ENCODE data around the gene WDR55. TPM values are rescaled to one million over a fixed set of nuclear protein-coding genes. Genes with fewer than 3 reads are reported as not detected.
"Not testable (repeated sequence)": the region's sequence is repeated elsewhere in the genome, so short reads cannot be mapped to it uniquely, and the experiment has no call there.

The WDR55 gene, protein sequence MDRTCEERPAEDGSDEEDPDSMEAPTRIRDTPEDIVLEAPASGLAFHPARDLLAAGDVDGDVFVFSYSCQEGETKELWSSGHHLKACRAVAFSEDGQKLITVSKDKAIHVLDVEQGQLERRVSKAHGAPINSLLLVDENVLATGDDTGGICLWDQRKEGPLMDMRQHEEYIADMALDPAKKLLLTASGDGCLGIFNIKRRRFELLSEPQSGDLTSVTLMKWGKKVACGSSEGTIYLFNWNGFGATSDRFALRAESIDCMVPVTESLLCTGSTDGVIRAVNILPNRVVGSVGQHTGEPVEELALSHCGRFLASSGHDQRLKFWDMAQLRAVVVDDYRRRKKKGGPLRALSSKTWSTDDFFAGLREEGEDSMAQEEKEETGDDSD
- 19.9 TPM for polyA plus RNA-seq
- long read RNA-seq, donor 1, full-length matches to known transcripts: 4 of 4 reads
- long read RNA-seq, donor 1, partial matches to known transcripts: 0 of 4 reads
- long read RNA-seq, donor 1, other reads (novel, unspliced or antisense): 0 of 4 reads
- long read RNA-seq, donor 2, full-length matches to known transcripts: 9 of 9 reads
- long read RNA-seq, donor 2, partial matches to known transcripts: 0 of 9 reads
- long read RNA-seq, donor 2, other reads (novel, unspliced or antisense): 0 of 9 reads
- long read RNA-seq, donor 3, full-length matches to known transcripts: 5 of 5 reads
- long read RNA-seq, donor 3, partial matches to known transcripts: 0 of 5 reads
- long read RNA-seq, donor 3, other reads (novel, unspliced or antisense): 0 of 5 reads
- long read RNA-seq, donor 4: 0 reads
- long read RNA-seq, donor 5, full-length matches to known transcripts: 8 of 8 reads
- long read RNA-seq, donor 5, partial matches to known transcripts: 0 of 8 reads
- long read RNA-seq, donor 5, other reads (novel, unspliced or antisense): 0 of 8 reads
- long read RNA-seq, donor 6, full-length matches to known transcripts: 5 of 11 reads
- long read RNA-seq, donor 6, partial matches to known transcripts: 6 of 11 reads
- long read RNA-seq, donor 6, other reads (novel, unspliced or antisense): 0 of 11 reads
- long read RNA-seq, donor 7: 0 reads
- long read RNA-seq, donor 8, full-length matches to known transcripts: 1 of 1 reads
- long read RNA-seq, donor 8, partial matches to known transcripts: 0 of 1 reads
- long read RNA-seq, donor 8, other reads (novel, unspliced or antisense): 0 of 1 reads
- long read RNA-seq, donor 9, full-length matches to known transcripts: 4 of 4 reads
- long read RNA-seq, donor 9, partial matches to known transcripts: 0 of 4 reads
- long read RNA-seq, donor 9, other reads (novel, unspliced or antisense): 0 of 4 reads
- long read RNA-seq, donor 10, full-length matches to known transcripts: 1 of 1 reads
- long read RNA-seq, donor 10, partial matches to known transcripts: 0 of 1 reads
- long read RNA-seq, donor 10, other reads (novel, unspliced or antisense): 0 of 1 reads
- long read RNA-seq, donor 11, full-length matches to known transcripts: 3 of 3 reads
- long read RNA-seq, donor 11, partial matches to known transcripts: 0 of 3 reads
- long read RNA-seq, donor 11, other reads (novel, unspliced or antisense): 0 of 3 reads

DNA sequence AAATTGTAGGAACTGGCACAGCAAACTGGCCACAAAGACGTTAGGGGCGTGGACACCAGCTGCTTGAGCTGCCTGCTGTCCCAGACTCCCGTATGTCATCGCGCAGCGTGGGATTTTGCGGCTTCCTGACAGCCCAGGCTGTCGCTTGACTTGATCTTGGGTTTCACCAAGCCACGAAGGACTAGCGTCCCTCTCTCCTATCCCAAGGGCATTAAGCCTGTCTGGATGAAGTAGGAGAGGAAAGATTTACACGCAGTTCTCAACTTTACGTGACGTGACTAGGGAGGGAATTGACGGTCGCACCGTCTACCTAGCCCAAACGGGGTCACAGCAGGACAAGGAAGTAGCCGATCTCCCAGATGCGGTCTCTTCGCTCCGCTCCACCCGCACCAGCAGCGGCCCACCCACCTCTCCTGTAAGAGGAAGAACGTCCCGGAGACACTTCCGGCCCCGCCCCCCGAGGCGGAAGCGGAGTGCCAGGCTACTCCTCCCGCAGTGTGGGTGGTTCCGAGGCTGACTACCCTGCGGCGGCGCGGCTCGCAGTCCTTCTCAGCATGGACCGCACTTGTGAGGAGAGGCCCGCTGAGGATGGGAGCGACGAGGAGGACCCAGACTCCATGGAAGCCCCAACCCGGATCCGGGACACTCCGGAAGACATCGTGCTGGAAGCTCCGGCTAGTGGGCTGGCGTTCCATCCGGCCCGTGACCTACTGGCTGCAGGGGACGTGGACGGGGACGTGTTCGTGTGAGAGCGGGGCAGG, at the start of gene WDR55:
TSS of gene WDR55 (plus strand) at position 546 of the 761 bp plus-strand sequence. CDS start at position 555, 9 bp downstream.
- Histone ChIP-seq H3K4me3 (ENCODE audit: low read length) (peak within 1 kb of the TSS; percentile 99), H3K4me1 (ENCODE audit: control insufficient read depth, insufficient read depth, low read length) (peaks cover 3% of the 10 kb centered on the region), H3K9me3 (ENCODE audit: control insufficient read depth, low read depth, low read length) (no peaks in the 10 kb centered on the region), H3K27ac (ENCODE audit: low read length) (peak within 1 kb of the TSS; percentile 89), H3K36me3 (ENCODE audit: control insufficient read depth, insufficient read depth, low read length) (peaks cover 61% of the 10 kb centered on the region), H3K27me3 (ENCODE audit: control insufficient read depth, insufficient read depth, low read length) (no peaks in the 10 kb centered on the region)
- peak; percentile 91 to 97 for DNase-seq
- WGBS (ENCODE audit: insufficient coverage, low lambda C conversion rate): no CpG with 5 or more reads among the region's 54 CpGs

DNA sequence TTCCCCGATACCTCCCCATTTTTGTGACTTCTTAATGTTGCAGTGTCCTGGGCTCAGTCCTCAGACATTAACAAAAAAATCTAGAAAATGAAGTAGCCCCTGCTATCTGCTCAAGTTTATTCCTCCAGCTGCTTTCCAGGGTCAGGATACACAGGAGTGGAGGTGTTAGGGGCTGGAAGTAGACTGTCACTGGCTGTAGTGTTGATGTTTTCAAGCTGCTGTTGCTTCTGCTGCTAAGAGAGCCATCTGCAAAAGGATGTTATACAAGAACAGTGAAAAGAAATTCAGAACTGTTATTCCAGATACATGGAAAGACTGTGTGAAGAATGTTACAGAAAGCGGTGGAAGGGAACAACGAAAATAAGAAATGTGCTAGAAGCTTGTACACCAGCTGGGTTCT, 42.4 kb upstream of the WDR55 start:
- Histone ChIP-seq H3K27me3 (ENCODE audit: control insufficient read depth, insufficient read depth, low read length) (no peaks in the 10 kb centered on the region), H3K4me3 (ENCODE audit: low read length) (no peak overlapping the region), H3K27ac (ENCODE audit: low read length) (no peak overlapping the region), H3K4me1 (ENCODE audit: control insufficient read depth, insufficient read depth, low read length) (no peaks in the 10 kb centered on the region), H3K36me3 (ENCODE audit: control insufficient read depth, insufficient read depth, low read length) (no peaks in the 10 kb centered on the region), H3K9me3 (ENCODE audit: control insufficient read depth, low read depth, low read length) (no peaks in the 10 kb centered on the region)
- no peak for DNase-seq
- 90% methylated on average over 2 of the region's 3 CpGs for WGBS (ENCODE audit: insufficient coverage, low lambda C conversion rate)

DNA sequence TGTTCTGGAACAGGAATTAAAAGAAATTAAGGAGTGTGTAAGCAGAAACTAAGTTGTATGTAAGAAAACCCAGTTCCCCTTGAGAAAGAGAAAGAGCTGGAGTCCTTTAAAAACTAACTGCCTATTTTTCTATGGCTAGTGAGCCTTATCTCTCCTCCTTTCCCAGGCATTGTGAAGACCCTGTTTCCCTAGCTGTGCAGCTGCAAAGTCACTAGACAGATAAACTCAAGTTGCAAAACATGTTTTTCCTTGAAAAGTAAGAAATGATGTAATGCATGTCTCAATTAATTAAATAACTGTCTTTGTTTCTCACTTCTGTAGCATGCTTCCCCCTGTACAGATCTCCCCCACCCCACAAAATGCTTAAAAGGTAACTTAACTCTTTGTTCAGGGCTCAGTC, 41.6 kb upstream of the WDR55 start:
- H3K4me3 ChIP-seq (ENCODE audit: low read length); H3K4me1 ChIP-seq (ENCODE audit: control insufficient read depth, insufficient read depth, low read length); H3K27me3 ChIP-seq (ENCODE audit: control insufficient read depth, insufficient read depth, low read length); H3K27ac ChIP-seq (ENCODE audit: low read length); H3K9me3 ChIP-seq (ENCODE audit: control insufficient read depth, low read depth, low read length); DNase-seq; H3K36me3 ChIP-seq (ENCODE audit: control insufficient read depth, insufficient read depth, low read length): not testable (repeated sequence)

DNA sequence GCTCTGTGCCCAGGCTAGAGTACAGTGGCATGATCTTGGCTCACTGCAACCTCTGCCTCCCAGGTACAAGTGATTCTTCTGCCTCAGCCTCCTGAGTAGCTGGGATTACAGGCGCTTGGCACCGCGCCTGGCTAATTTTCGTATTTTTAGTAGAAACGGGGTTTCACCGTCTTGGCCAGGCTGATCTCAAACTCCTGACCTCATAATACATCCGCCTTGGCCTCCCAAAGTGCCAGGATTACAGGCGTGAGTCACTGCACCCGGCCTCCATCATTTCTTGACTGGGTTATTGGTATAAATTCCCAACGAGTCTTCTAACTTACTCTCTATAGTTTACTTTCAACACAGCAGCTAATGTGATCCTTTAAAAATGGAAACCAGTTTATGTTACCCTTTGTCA, 39.8 kb upstream of the WDR55 start:
- 100% methylated on average over 4 of the region's 10 CpGs for WGBS (ENCODE audit: insufficient coverage, low lambda C conversion rate)
- not testable (repeated sequence) for H3K9me3 ChIP-seq (ENCODE audit: control insufficient read depth, low read depth, low read length); H3K4me1 ChIP-seq (ENCODE audit: control insufficient read depth, insufficient read depth, low read length); H3K27me3 ChIP-seq (ENCODE audit: control insufficient read depth, insufficient read depth, low read length); H3K4me3 ChIP-seq (ENCODE audit: low read length); H3K27ac ChIP-seq (ENCODE audit: low read length); H3K36me3 ChIP-seq (ENCODE audit: control insufficient read depth, insufficient read depth, low read length); DNase-seq

DNA sequence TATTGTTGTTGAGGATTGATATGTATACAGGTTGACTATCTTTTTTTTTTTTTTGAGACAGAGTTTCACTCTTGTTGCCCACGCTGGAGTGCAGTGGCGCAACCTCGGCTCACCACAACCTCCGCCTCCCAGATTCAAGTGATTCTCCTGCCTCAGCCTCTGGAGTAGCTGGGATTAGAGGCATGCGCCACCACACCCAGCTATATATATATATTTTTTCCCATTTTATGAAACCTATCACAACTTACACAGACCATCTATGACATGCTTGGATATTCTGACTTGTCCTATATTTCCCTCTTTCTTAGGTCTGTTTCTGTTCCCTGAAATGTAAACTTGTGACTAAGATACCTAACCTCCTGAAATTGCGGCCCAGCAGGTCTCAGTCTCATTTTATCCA, 36.7 kb upstream of the WDR55 start:
- peaks cover 9% of the 10 kb centered on the region for H3K4me1 ChIP-seq (ENCODE audit: control insufficient read depth, insufficient read depth, low read length)
- H3K36me3 ChIP-seq (ENCODE audit: control insufficient read depth, insufficient read depth, low read length): no peaks in the 10 kb centered on the region
- peaks cover 24% of the 10 kb centered on the region for H3K27me3 ChIP-seq (ENCODE audit: control insufficient read depth, insufficient read depth, low read length)
- no peak overlapping the region for H3K27ac ChIP-seq (ENCODE audit: low read length)
- no peak for DNase-seq
- H3K9me3 ChIP-seq (ENCODE audit: control insufficient read depth, low read depth, low read length): peaks cover 4% of the 10 kb centered on the region
- no CpG with 5 or more reads among the region's 6 CpGs for WGBS (ENCODE audit: insufficient coverage, low lambda C conversion rate)
- no peak overlapping the region for H3K4me3 ChIP-seq (ENCODE audit: low read length)

DNA sequence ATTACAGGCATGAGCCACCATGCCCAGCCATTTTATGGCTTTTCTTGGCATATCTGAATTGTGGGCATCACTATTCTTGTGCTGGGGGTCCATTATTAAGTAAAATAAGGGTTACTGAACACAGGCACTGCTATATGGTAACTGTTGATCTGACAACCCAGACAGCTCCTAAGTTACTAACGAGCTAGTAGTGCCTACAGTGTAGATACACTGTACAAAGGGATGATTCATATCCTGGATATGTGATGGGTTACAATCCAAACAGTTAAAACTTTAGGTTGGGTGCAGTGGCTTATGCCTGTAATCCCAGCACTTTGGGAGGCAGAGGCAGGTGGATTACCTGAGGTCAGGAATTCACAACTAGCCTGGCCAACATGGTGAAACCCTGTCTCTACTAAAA, 36.0 kb upstream of the WDR55 start:
- Histone ChIP-seq H3K4me3 (ENCODE audit: low read length) (no peak overlapping the region), H3K4me1 (ENCODE audit: control insufficient read depth, insufficient read depth, low read length) (peaks cover 14% of the 10 kb centered on the region), H3K27ac (ENCODE audit: low read length) (no peak overlapping the region), H3K36me3 (ENCODE audit: control insufficient read depth, insufficient read depth, low read length) (no peaks in the 10 kb centered on the region), H3K27me3 (ENCODE audit: control insufficient read depth, insufficient read depth, low read length) (peaks cover 29% of the 10 kb centered on the region), H3K9me3 (ENCODE audit: control insufficient read depth, low read depth, low read length) (peaks cover 4% of the 10 kb centered on the region)
- WGBS (ENCODE audit: insufficient coverage, low lambda C conversion rate): no CpG with 5 or more reads among the region's 1 CpG
- no peak for DNase-seq

DNA sequence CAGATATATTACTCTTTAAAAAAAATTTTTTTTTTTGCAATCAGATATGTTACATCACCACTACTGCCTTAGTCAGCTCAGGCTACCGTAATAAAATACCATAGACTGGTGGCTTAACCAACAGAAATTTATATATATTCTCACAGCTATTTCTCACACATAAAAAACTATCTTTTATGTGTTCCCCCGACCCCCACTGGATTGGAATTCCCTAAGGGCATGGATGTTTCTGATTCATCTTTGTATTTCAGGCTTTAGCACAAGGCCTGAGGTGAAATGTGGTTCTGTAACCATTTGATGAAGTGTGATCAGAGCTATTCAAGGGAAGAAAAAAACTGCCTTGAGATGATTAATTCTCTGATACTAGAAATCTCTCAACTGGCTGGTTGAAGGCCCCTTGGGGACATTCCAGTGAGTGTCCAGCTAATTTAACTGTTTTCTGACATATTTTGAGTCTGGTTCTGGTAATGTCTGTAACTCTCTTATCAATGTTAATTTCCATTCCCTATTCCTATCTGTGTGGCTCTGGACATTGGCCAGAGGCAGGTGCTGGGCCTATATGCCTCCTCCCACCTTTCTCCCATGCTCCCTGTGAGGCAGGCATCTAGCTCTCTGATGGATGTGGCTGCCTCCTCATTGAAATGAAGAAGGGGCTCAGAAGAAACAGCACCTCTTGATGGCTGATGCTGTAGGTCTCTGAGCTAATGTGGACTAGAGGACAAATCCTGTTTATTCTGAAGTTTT, 34.2 kb upstream of the WDR55 start:
- Histone ChIP-seq H3K27ac (ENCODE audit: low read length) (no peak overlapping the region), H3K27me3 (ENCODE audit: control insufficient read depth, insufficient read depth, low read length) (peaks cover 32% of the 10 kb centered on the region), H3K4me1 (ENCODE audit: control insufficient read depth, insufficient read depth, low read length) (peaks cover 14% of the 10 kb centered on the region), H3K36me3 (ENCODE audit: control insufficient read depth, insufficient read depth, low read length) (no peaks in the 10 kb centered on the region), H3K9me3 (ENCODE audit: control insufficient read depth, low read depth, low read length) (peaks cover 4% of the 10 kb centered on the region), H3K4me3 (ENCODE audit: low read length) (no peak overlapping the region)
- no CpG with 5 or more reads among the region's 2 CpGs for WGBS (ENCODE audit: insufficient coverage, low lambda C conversion rate)
- no peak for DNase-seq

DNA sequence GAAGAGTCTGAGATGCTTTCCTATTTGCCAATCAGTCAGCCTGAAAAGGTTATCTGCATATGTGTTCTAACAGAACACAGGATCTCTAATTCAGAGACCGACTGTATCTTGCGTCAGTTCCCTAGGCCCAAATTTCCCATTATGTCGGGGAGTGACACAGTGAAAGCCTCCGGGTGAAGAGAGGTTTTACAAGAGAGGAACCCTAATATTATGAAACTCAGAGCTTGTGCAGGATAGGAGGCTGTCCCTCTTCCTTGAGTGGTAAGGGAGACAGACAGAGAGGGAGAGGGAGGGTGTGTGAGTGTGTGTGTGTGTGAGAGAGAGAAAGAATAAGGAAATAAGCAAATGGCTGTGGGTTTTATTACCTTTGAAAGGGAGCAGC, 33.7 kb upstream of the WDR55 start:
- 95% methylated on average over 4 of the region's 4 CpGs for WGBS (ENCODE audit: insufficient coverage, low lambda C conversion rate)
- H3K27me3 ChIP-seq (ENCODE audit: control insufficient read depth, insufficient read depth, low read length): peaks cover 32% of the 10 kb centered on the region
- DNase-seq: no peak
- H3K27ac ChIP-seq (ENCODE audit: low read length): no peak overlapping the region
- H3K4me1 ChIP-seq (ENCODE audit: control insufficient read depth, insufficient read depth, low read length): peaks cover 14% of the 10 kb centered on the region
- H3K36me3 ChIP-seq (ENCODE audit: control insufficient read depth, insufficient read depth, low read length): no peaks in the 10 kb centered on the region
- no peak overlapping the region for H3K4me3 ChIP-seq (ENCODE audit: low read length)
- peaks cover 4% of the 10 kb centered on the region for H3K9me3 ChIP-seq (ENCODE audit: control insufficient read depth, low read depth, low read length)

DNA sequence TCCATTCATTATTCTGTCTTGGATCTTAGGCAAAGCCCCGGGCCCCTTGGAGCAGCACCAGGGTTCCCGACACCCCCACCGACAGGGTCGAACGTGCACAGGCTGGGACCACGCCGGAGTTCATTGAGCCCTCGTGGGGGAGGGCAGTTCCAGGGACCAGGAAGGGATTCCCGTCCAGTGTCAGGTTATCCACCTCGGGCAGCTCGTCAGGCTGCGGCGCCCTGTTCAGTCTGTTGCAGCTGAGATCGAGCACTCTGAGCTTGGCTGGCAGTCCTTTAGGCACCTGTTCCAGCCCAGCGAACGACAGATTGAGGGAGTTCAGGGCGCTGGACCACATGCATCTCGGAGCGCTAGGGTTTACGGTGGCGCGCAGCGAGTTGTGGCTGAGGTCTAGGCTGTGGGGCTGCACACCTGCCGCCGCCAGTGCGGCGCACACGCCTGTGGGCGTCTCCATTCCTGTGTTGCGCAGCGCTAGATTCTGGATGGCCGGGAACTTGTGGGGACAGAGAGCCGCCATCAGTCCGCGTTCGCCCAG, 32.8 kb upstream of the WDR55 start:
- DNase-seq: peak in 1 of 2 donors; percentile 66
- H3K4me1 ChIP-seq (ENCODE audit: control insufficient read depth, insufficient read depth, low read length): peaks cover 14% of the 10 kb centered on the region
- H3K27me3 ChIP-seq (ENCODE audit: control insufficient read depth, insufficient read depth, low read length): peaks cover 32% of the 10 kb centered on the region
- H3K36me3 ChIP-seq (ENCODE audit: control insufficient read depth, insufficient read depth, low read length): no peaks in the 10 kb centered on the region
- H3K9me3 ChIP-seq (ENCODE audit: control insufficient read depth, low read depth, low read length): peaks cover 4% of the 10 kb centered on the region
- peak overlapping the region; percentile 21 for H3K27ac ChIP-seq (ENCODE audit: low read length)
- WGBS (ENCODE audit: insufficient coverage, low lambda C conversion rate): no CpG with 5 or more reads among the region's 36 CpGs
- H3K4me3 ChIP-seq (ENCODE audit: low read length): peak overlapping the region; percentile 50
